Gastroesophageal sphincter (tissue), 4 donors: ENCODE data around the gene XRCC4. TPM values are rescaled to one million over a fixed set of nuclear protein-coding genes. Genes with fewer than 3 reads are reported as not detected.

ENCODE experiments used
- ATAC-seq: fragments of 150-250 bp; one replicate; pipeline ENCODE4 v1.9.1; 2016; ENCODE audit warnings: mild to moderate bottlenecking, moderate library complexity
- H3K27ac ChIP-seq, 4 donors: fragments of 200-600 bp; sonication (generic) in 3 of 4; 1 replicate in 3 of 4; 2 replicates in 1 of 4; pipeline ENCODE4 v1.5.1; 2016 to 2019
- H3K27me3 ChIP-seq: fragments of 200-600 bp; sonication (generic); one replicate; pipeline ENCODE4 v1.5.1; 2019
- H3K36me3 ChIP-seq, 2 donors: fragments of 200-600 bp; sonication (generic); one replicate each; pipeline ENCODE4 v1.5.1; 2019; ENCODE audit warnings: control low read depth in 1 of 2
- H3K4me1 ChIP-seq, 3 donors: fragments of 200-600 bp; sonication (generic); 1 replicate in 2 of 3; 2 replicates in 1 of 3; pipeline ENCODE4 v1.5.1; 2016 to 2019; ENCODE audit warnings: control low read depth in 2 of 3
- H3K4me3 ChIP-seq, 2 donors: fragments of 200-600 bp; sonication (generic); one replicate each; pipeline ENCODE4 v1.5.1; 2019; ENCODE audit warnings: mild to moderate bottlenecking in 1 of 2, moderate library complexity in 1 of 2
- H3K9me3 ChIP-seq, 3 donors: fragments of 200-600 bp; sonication (generic); one replicate each; pipeline ENCODE4 v1.5.1; 2017 to 2019; ENCODE audit warnings: control low read depth in 2 of 3
- CTCF ChIP-seq, 4 experiments: fragments of 200-600 bp in 2 of 4; fragments of 450-650 bp in 2 of 4; sonication (generic) in 1 of 4; IDR thresholded peaks; one replicate each; pipeline ENCODE4 v1.5.1; 2017 to 2019; ENCODE audit warnings: antibody characterized with exemption in 4 of 4, mild to moderate bottlenecking in 2 of 4, moderate library complexity in 2 of 4
- EP300 ChIP-seq: sonication (generic); formaldehyde crosslinking; IDR thresholded peaks from one replicate; pipeline ENCODE4 v1.6.1; 2017; ENCODE audit warnings: antibody characterized with exemption, mild to moderate bottlenecking
- POLR2A ChIP-seq, 2 donors: fragments of 450-650 bp; IDR thresholded peaks; one replicate each; pipeline ENCODE4 v1.6.1; 2017; ENCODE audit warnings: antibody characterized with exemption in 2 of 2, mild to moderate bottlenecking in 2 of 2, moderate library complexity in 1 of 2
- POLR2AphosphoS5 ChIP-seq: sonication (generic); formaldehyde crosslinking; IDR thresholded peaks from one replicate; pipeline ENCODE4 v1.6.1; 2017; ENCODE audit warnings: antibody characterized with exemption
- WGBS, 2 donors: methylation state at CpG; one replicate each; pipeline ENCODE4 v1.1.5; 2018; ENCODE audit warnings: low coverage in 1 of 2; 5-methylcytosine and 5-hydroxymethylcytosine counted together
- total RNA-seq, 4 donors: library from RNA; depleted of rRNA; stranded (reverse); fragments of >200 nt; gene quantifications; one replicate each; pipeline ENCODE4 v1.1.0, GENCODE V29; 2016

The XRCC4 gene
- total RNA-seq, 4 donors from 2014 or later, result 3.7 to 9.3 (median 5.4) TPM

GRCh38 chr5:83172655-83173054 is 95.3 kb downstream of the XRCC4 start:
- TF ChIP-seq POLR2AphosphoS5, result no peak
- TF ChIP-seq POLR2A (IDR thresholded peaks at IDR 0.05), result no peak
- no peak for TF ChIP-seq CTCF (IDR thresholded peaks at IDR 0.05)
- no peak for TF ChIP-seq EP300
- no peaks in the 10 kb centered on the region for H3K36me3 ChIP-seq
- H3K4me1 ChIP-seq, result no peaks in the 10 kb centered on the region
- ATAC-seq, result no peak
- H3K27ac ChIP-seq, result no peak overlapping the region
- H3K27me3 ChIP-seq, result no peaks in the 10 kb centered on the region
- H3K4me3 ChIP-seq, result no peak overlapping the region
- H3K9me3 ChIP-seq, result no peaks in the 10 kb centered on the region

DNA sequence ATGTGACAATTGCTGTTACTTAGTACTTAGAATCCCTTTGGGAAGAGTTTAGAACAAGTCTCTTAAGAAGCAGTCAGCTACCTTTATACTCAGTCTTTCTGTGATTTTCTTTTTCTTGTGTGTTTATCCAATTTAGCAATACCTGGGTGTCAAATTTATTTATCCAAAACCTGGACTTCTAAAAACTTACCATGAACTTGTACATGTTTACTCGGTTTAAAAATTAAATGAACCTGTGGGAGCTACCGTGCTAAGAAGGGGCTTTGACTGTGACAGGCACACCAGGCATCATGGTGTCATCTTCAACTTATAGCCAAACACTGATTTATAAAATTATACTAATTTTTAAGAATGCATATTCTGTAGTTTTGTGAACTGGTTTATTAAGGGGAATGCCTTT is 96.5 kb downstream of the XRCC4 start:
- H3K27ac ChIP-seq, result no peak overlapping the region
- H3K4me1 ChIP-seq, result no peaks in the 10 kb centered on the region
- no peaks in the 10 kb centered on the region for H3K9me3 ChIP-seq
- H3K27me3 ChIP-seq, result no peaks in the 10 kb centered on the region
- no peaks in the 10 kb centered on the region for H3K36me3 ChIP-seq
- WGBS, 2 donors, result 94 to 100% methylated on average over 2 of the region's 2 CpGs
- TF ChIP-seq EP300 (no peak), POLR2AphosphoS5 (no peak), POLR2A (IDR thresholded peaks at IDR 0.05) (no peak), CTCF (IDR thresholded peaks at IDR 0.05) (no peak)
- ATAC-seq, result no peak
- H3K4me3 ChIP-seq, result no peak overlapping the region

GRCh38 chr5:83177803-83178202 is 100.5 kb downstream of the XRCC4 start:
- ATAC-seq, result no peak
- H3K27me3 ChIP-seq, result no peaks in the 10 kb centered on the region
- H3K36me3 ChIP-seq, result no peaks in the 10 kb centered on the region
- no peaks in the 10 kb centered on the region for H3K4me1 ChIP-seq
- no peak overlapping the region for H3K4me3 ChIP-seq
- no peak for TF ChIP-seq POLR2A (IDR thresholded peaks at IDR 0.05)
- no peak for TF ChIP-seq CTCF (IDR thresholded peaks at IDR 0.05)
- no peak for TF ChIP-seq EP300
- TF ChIP-seq POLR2AphosphoS5, result no peak
- no peak overlapping the region for H3K27ac ChIP-seq
- H3K9me3 ChIP-seq, result no peaks in the 10 kb centered on the region
- WGBS, 2 donors, result 86 to 100% methylated on average over 2 of the region's 2 CpGs

- H3K27ac ChIP-seq, result no peak overlapping the region
- no peak for TF ChIP-seq CTCF (IDR thresholded peaks at IDR 0.05)
- no peak for TF ChIP-seq POLR2A (IDR thresholded peaks at IDR 0.05)
- TF ChIP-seq EP300, result no peak
- no peak for TF ChIP-seq POLR2AphosphoS5
- H3K4me3 ChIP-seq, result no peak overlapping the region
- no peak for ATAC-seq
- no peaks in the 10 kb centered on the region for H3K27me3 ChIP-seq
- H3K36me3 ChIP-seq, result no peaks in the 10 kb centered on the region
- no peaks in the 10 kb centered on the region for H3K4me1 ChIP-seq
- H3K9me3 ChIP-seq, result no peaks in the 10 kb centered on the region
Observed at GRCh38 chr5:83179966-83180365, 102.6 kb downstream of the XRCC4 start.

- Histone ChIP-seq H3K4me1 (no peaks in the 10 kb centered on the region), H3K36me3 (no peaks in the 10 kb centered on the region), H3K4me3 (no peak overlapping the region), H3K27ac (no peak overlapping the region), H3K27me3 (no peaks in the 10 kb centered on the region), H3K9me3 (no peaks in the 10 kb centered on the region)
- 30 to 65% methylated on average over 3 of the region's 3 CpGs for WGBS, 2 donors
- no peak for ATAC-seq
- TF ChIP-seq CTCF (IDR thresholded peaks at IDR 0.05), result no peak
- no peak for TF ChIP-seq POLR2A (IDR thresholded peaks at IDR 0.05)
- no peak for TF ChIP-seq EP300
- no peak for TF ChIP-seq POLR2AphosphoS5
Observed at GRCh38 chr5:83184534-83184933, 107.2 kb downstream of the XRCC4 start.
